K562 (cell line): ENCODE results near the gene NRCAM. TPM values are rescaled to one million over a fixed set of nuclear protein-coding genes. Genes with fewer than 3 reads are reported as not detected.

Source experiments
- ATAC-seq: fragments of 200-7000 bp; cut with Tn5 transposase; 3 replicates; pipeline ENCODE4 v1.9.1; 2020; ENCODE audit warnings: moderate library complexity
- BruUV-seq: library from RNA; stranded (reverse); fragments of 400-500 nt; replicated peaks from 2 replicates; lab custom pipeline; 2021; lab: Mats Ljungman, UMichigan
- CTCF ChIA-PET: fragments of 300-600 bp; formaldehyde crosslinking; extraction: SDS; loops from one replicate; lab custom pipeline; 2021; ENCODE audit warnings: low intra/inter-chr PET ratio; lab: Yijun Ruan, JAX
- POLR2A ChIA-PET: fragments of 300-600, 350-650 bp; sonication (Branson Sonifier 250); formaldehyde crosslinking; extraction: SDS; loops from one replicate; lab custom pipeline; 2021; ENCODE audit warnings: antibody characterized with exemption, inconsistent platforms; lab: Yijun Ruan, JAX
- DNase-seq, 4 experiments: peaks; one replicate each; pipeline versions ENCODE4 v3.0.0 to v3.0.0-alpha.2; 2011 to 2018; ENCODE audit warnings: low spot score in 3 of 4, mixed read lengths in 3 of 4; ENCODE audit errors: extremely low read depth in 1 of 4
- FAIRE-seq: peaks from 2 replicates; lab custom pipeline; 2011; peaks lifted over from hg19 to GRCh38; lab: Jason Lieb, UNC
- H2AFZ ChIP-seq: 2 replicates; pipeline ENCODE4 v1.6.0; 2011; ENCODE audit warnings: low read depth, low read length, control low read depth, inconsistent platforms
- H3K27ac ChIP-seq: fragments of 200-600 bp; 3 replicates; pipeline ENCODE4 v1.8.0; 2011; ENCODE audit warnings: low read depth, mild to moderate bottlenecking, control low read depth, inconsistent platforms, low read length, moderate library complexity, mixed read lengths; ENCODE audit errors: extremely low read depth
- H3K27me3 ChIP-seq, 2 experiments: fragments of 300-600 bp in 1 of 2; 2 replicates in 1 of 2; 3 replicates in 1 of 2; pipeline versions ENCODE4 v1.6.0 to v1.8.0; 2011; ENCODE audit warnings: inconsistent platforms in 2 of 2, low read length in 2 of 2, mild to moderate bottlenecking in 1 of 2, mixed read lengths in 1 of 2, moderate library complexity in 1 of 2; ENCODE audit not compliant: control insufficient read depth in 2 of 2, insufficient read depth in 2 of 2
- H3K36me3 ChIP-seq: fragments of 300-600 bp; 3 replicates; pipeline ENCODE4 v1.8.0; 2011; ENCODE audit warnings: mild to moderate bottlenecking, low read length, inconsistent platforms; ENCODE audit not compliant: control insufficient read depth, insufficient read depth
- H3K4me1 ChIP-seq, 2 experiments: fragments of 200-600 bp in 1 of 2; replicated peaks in 1 of 2; 2 replicates in 1 of 2; 3 replicates in 1 of 2; pipeline versions ENCODE4 v1.5.1 to v1.8.0; 2011; ENCODE audit warnings: inconsistent platforms in 2 of 2, low read length in 2 of 2, mild to moderate bottlenecking in 1 of 2, mixed read lengths in 1 of 2, moderate library complexity in 1 of 2; ENCODE audit not compliant: control insufficient read depth in 2 of 2, insufficient read depth in 2 of 2
- H3K4me2 ChIP-seq: 2 replicates; pipeline ENCODE4 v1.6.1; 2011; ENCODE audit warnings: low read length, control low read depth, inconsistent platforms, mixed read lengths; ENCODE audit not compliant: insufficient read depth
- H3K4me3 ChIP-seq: fragments of 200-600 bp; sonication (generic), shearing (Covaris generic); 2 replicates; pipeline ENCODE4 v1.5.1; 2016; ENCODE audit warnings: control low read depth, inconsistent platforms
- H3K79me2 ChIP-seq: fragments of 200-600 bp; 3 replicates; pipeline ENCODE4 v1.8.0; 2011; ENCODE audit warnings: low read length, inconsistent platforms; ENCODE audit not compliant: control insufficient read depth, insufficient read depth
- H3K9ac ChIP-seq, 2 experiments: 2 replicates each; pipeline versions ENCODE4 v1.6.0 to v1.6.1; 2011; ENCODE audit warnings: low read depth in 2 of 2, low read length in 2 of 2, control low read depth in 1 of 2, inconsistent platforms in 1 of 2, mild to moderate bottlenecking in 1 of 2, mixed read lengths in 1 of 2; ENCODE audit not compliant: insufficient read depth in 1 of 2
- H3K9me1 ChIP-seq: one replicate; pipeline ENCODE4 v1.6.0; 2011; ENCODE audit warnings: inconsistent platforms, mild to moderate bottlenecking, low read length, moderate library complexity; ENCODE audit not compliant: control insufficient read depth, insufficient read depth
- H3K9me3 ChIP-seq: replicated peaks from 2 replicates; pipeline ENCODE4 v1.5.1; 2011; ENCODE audit warnings: low read depth, low read length, inconsistent platforms; ENCODE audit not compliant: control insufficient read depth, insufficient read depth
- H4K20me1 ChIP-seq: replicated peaks from 2 replicates; pipeline ENCODE4 v1.6.1; 2011; ENCODE audit warnings: low read length, inconsistent platforms, mixed read lengths; ENCODE audit not compliant: control insufficient read depth, insufficient read depth
- FOXM1 ChIP-seq, 2 experiments: fragments of 450-650 bp in 1 of 2; sonication (generic) in 1 of 2; formaldehyde crosslinking in 1 of 2; IDR thresholded peaks; 2 replicates each; pipeline versions ENCODE4 v1.6.1 to v1.9.0; 2017 to 2022; ENCODE audit warnings: low read depth in 2 of 2, mild to moderate bottlenecking in 2 of 2, missing genetic modification reagents in 1 of 2, moderate library complexity in 1 of 2
- JUN ChIP-seq, 2 experiments: sonication (generic) in 1 of 2; formaldehyde crosslinking in 1 of 2; IDR thresholded peaks; 2 replicates each; pipeline versions ENCODE4 v1.6.1 to v1.8.0; 2012 to 2022; ENCODE audit warnings: borderline replicate concordance in 2 of 2, mild to moderate bottlenecking in 2 of 2, improper control_type of control experiment in 1 of 2, low read depth in 1 of 2, low read length in 1 of 2, missing genetic modification reagents in 1 of 2
- KDM4B ChIP-seq, 2 experiments: fragments of 450-650 bp in 1 of 2; sonication (generic) in 1 of 2; IDR thresholded peaks; 2 replicates each; pipeline ENCODE4 v1.6.1; 2016 to 2017; ENCODE audit warnings: borderline replicate concordance in 2 of 2, antibody characterized with exemption in 1 of 2, low read depth in 1 of 2, mild to moderate bottlenecking in 1 of 2
- PML ChIP-seq: IDR thresholded peaks from 2 replicates; pipeline ENCODE4 v1.6.1; 2012; ENCODE audit warnings: low read length, inconsistent platforms
- SMARCB1 ChIP-seq: IDR thresholded peaks from 2 replicates; pipeline ENCODE4 v1.6.1; 2011; ENCODE audit warnings: improper control_type of control experiment, low read depth; ENCODE audit not compliant: insufficient read length
- TEAD1 ChIP-seq, 2 experiments: fragments of 450-650 bp in 1 of 2; sonication (generic) in 1 of 2; formaldehyde crosslinking; IDR thresholded peaks; 2 replicates each; pipeline versions ENCODE4 v1.4.0 to v1.8.0; 2020 to 2022; ENCODE audit warnings: mild to moderate bottlenecking in 2 of 2, missing genetic modification reagents in 1 of 2
- WGBS: fragments of 100-300 bp; shearing (Covaris generic); methylation state at CpG from one replicate; pipeline ENCODE4 v1.1.6; 2016; ENCODE audit warnings: low coverage, mixed read lengths; ENCODE audit not compliant: insufficient coverage; ENCODE audit errors: missing lambda C conversion rate; 5-methylcytosine and 5-hydroxymethylcytosine counted together
- in situ Hi-C: fragments of 300-500 bp; cut with MboI; formaldehyde crosslinking; loops from 4 replicates; pipeline ENCODE4 v1.15.0; 2018; ENCODE audit warnings: inconsistent platforms, mixed read lengths
- intact Hi-C: fragments of 100-400 bp; cut with micrococcal nuclease; formaldehyde crosslinking; loops from 2 replicates; pipeline ENCODE4 v1.14.2; 2022
- polyA plus RNA-seq, 8 experiments: library from polyadenylated mRNA; depleted of rRNA in 4 of 8; stranded (reverse) in 5 of 8; unstranded in 3 of 8; fragments of >200 nt; fragmentation: Nextera tagmentation in 2 of 8; fragmentation: Illumina TruSeq in 1 of 8; extraction: Ambion mirVana in 2 of 8; extraction: Trizol in 1 of 8; gene quantifications; 2 replicates each; pipeline versions ENCODE4 v1.2.1 to v1.2.3, GENCODE V29; 2011 to 2014; ENCODE audit warnings: inconsistent platforms in 1 of 8, missing spikeins in 1 of 8
- total RNA-seq, 7 experiments: library from RNA; depleted of rRNA in 6 of 7; stranded (reverse); fragments of >200 nt in 6 of 7; fragmentation: Illumina TruSeq in 2 of 7; extraction: Trizol in 2 of 7; gene quantifications; 2 replicates each; pipeline versions ENCODE4 v1.2.1 to v1.2.3, GENCODE V29; 2011 to 2021; ENCODE audit warnings: low replicate concordance in 1 of 7
- TF ChIP-seq, protein P1 (sequence below), 2 experiments: fragments of 450-650 bp; IDR thresholded peaks; 2 replicates each; pipeline ENCODE4 v1.6.1; 2018; ENCODE audit warnings: mild to moderate bottlenecking in 2 of 2, low read depth in 1 of 2; ENCODE audit not compliant: partially characterized antibody in 2 of 2
- TF ChIP-seq, protein P2 (sequence below): fragments of 450-650 bp; IDR thresholded peaks from 2 replicates; pipeline ENCODE4 v1.6.1; 2017; ENCODE audit warnings: antibody characterized with exemption
- TF ChIP-seq, protein P3 (sequence below), 2 experiments: fragments of 150-350 bp in 1 of 2; IDR thresholded peaks; 2 replicates each; pipeline ENCODE4 v1.6.1; 2012 to 2016; ENCODE audit warnings: low read depth in 2 of 2, low read length in 2 of 2, mild to moderate bottlenecking in 1 of 2, moderate library complexity in 1 of 2

NRCAM gene
- total and polyA plus RNA-seq, 9 of the 15 experiments (the other 6 are each of a cell fraction or from before 2014, with no cell fraction given) = 0.03 to 0.54 (median 0.12) TPM; not detected in 1

DNA sequence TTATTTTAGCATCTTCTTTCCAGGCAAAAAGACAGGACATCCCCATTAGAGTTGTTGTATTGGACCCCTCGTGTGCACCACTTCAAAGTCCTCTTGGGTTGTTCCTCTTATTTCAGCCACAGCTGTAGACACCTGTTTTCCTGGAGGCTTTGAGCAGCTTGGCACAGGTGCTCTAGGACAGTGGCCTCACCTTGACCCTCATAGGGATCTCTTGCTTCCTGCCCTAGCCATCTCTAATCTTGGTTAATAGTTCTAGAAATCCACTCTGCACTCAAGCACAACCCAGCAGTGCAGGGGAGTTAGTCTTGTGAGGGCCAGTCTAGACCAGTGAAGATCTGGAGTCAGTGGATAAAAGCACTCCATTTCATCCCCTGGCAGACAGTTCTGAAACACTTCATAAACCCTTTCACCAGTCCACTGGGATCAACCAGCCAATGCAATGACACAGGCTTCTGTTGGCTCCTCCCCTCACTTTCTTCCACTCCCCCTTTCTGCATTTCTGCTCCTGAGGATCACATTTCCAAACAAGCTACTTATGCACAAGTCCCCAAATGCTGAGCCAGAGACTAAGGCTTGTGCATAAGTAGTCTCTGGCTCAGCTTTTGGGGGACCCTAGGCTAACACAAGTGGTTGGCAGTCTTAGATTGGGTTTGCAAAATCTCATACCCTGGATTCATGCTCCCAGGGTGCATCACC is 194.5 kb downstream of the NRCAM start:
- Histone ChIP-seq H3K9me3 (no peaks in the 10 kb centered on the region), H2AFZ (no peak overlapping the region), H3K4me2 (no peak overlapping the region), H3K36me3 (no peaks in the 10 kb centered on the region), H3K79me2 (no peaks in the 10 kb centered on the region), H3K27ac (no peak overlapping the region), H3K4me1 (no peaks in the 10 kb centered on the region; a peak in 1 of 5 replicates), H4K20me1 (no peaks in the 10 kb centered on the region), H3K9me1 (no peaks in the 10 kb centered on the region), H3K4me3 (no peak overlapping the region), H3K27me3 (0 out of 5 replicates have a peak, but pooled peaks cover 0 to 9% of the 10 kb centered on the region in 2 experiments), H3K9ac (no peak overlapping the region)
- in situ Hi-C loops (no loop called here), intact Hi-C loops (loop anchor here (10.0 kb wide), 1 partner anchor 77 kb away; no protein-coding TSS in a partner anchor)
- FAIRE-seq (no peak), DNase-seq (no peak), ATAC-seq (peak; percentile 68)
- 0% methylated on average over 1 of the region's 1 CpG for WGBS
- ChIA-PET CTCF (no interaction called here), POLR2A (interaction anchor here (0.6 to 1.6 kb wide), 3 partner anchors 9 to 226 kb away, joined by 3 to 6 read pairs (median 3); no protein-coding TSS in a partner anchor)
- no TSS peak for BruUV-seq
- TF ChIP-seq, protein P1, sequence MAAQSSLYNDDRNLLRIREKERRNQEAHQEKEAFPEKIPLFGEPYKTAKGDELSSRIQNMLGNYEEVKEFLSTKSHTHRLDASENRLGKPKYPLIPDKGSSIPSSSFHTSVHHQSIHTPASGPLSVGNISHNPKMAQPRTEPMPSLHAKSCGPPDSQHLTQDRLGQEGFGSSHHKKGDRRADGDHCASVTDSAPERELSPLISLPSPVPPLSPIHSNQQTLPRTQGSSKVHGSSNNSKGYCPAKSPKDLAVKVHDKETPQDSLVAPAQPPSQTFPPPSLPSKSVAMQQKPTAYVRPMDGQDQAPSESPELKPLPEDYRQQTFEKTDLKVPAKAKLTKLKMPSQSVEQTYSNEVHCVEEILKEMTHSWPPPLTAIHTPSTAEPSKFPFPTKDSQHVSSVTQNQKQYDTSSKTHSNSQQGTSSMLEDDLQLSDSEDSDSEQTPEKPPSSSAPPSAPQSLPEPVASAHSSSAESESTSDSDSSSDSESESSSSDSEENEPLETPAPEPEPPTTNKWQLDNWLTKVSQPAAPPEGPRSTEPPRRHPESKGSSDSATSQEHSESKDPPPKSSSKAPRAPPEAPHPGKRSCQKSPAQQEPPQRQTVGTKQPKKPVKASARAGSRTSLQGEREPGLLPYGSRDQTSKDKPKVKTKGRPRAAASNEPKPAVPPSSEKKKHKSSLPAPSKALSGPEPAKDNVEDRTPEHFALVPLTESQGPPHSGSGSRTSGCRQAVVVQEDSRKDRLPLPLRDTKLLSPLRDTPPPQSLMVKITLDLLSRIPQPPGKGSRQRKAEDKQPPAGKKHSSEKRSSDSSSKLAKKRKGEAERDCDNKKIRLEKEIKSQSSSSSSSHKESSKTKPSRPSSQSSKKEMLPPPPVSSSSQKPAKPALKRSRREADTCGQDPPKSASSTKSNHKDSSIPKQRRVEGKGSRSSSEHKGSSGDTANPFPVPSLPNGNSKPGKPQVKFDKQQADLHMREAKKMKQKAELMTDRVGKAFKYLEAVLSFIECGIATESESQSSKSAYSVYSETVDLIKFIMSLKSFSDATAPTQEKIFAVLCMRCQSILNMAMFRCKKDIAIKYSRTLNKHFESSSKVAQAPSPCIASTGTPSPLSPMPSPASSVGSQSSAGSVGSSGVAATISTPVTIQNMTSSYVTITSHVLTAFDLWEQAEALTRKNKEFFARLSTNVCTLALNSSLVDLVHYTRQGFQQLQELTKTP (IDR thresholded peaks at IDR 0.05; ENCODE audit: low read depth in 1 of 2, partially characterized antibody in 2 of 2) = no peak
- TF ChIP-seq SMARCB1 (no peak), KDM4B (IDR thresholded peaks at IDR 0.05; ENCODE audit: borderline replicate concordance in 2 of 2, low read depth in 1 of 2) (no peak), JUN (IDR thresholded peaks at IDR 0.05; ENCODE audit: borderline replicate concordance, low read depth, low read length) (no peak), JUN (CRISPR knock-in tag; IDR thresholded peaks at IDR 0.05; ENCODE audit: borderline replicate concordance) (no peak), PML (no peak), FOXM1 (IDR thresholded peaks at IDR 0.05; ENCODE audit: low read depth) (no peak), FOXM1 (CRISPR knock-in tag; IDR thresholded peaks at IDR 0.05; ENCODE audit: low read depth) (no peak), TEAD1 (CRISPR knock-in tag; IDR thresholded peaks at IDR 0.05) (no peak)
- TF ChIP-seq, protein P2, sequence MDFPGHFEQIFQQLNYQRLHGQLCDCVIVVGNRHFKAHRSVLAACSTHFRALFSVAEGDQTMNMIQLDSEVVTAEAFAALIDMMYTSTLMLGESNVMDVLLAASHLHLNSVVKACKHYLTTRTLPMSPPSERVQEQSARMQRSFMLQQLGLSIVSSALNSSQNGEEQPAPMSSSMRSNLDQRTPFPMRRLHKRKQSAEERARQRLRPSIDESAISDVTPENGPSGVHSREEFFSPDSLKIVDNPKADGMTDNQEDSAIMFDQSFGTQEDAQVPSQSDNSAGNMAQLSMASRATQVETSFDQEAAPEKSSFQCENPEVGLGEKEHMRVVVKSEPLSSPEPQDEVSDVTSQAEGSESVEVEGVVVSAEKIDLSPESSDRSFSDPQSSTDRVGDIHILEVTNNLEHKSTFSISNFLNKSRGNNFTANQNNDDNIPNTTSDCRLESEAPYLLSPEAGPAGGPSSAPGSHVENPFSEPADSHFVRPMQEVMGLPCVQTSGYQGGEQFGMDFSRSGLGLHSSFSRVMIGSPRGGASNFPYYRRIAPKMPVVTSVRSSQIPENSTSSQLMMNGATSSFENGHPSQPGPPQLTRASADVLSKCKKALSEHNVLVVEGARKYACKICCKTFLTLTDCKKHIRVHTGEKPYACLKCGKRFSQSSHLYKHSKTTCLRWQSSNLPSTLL = no peak
- TF ChIP-seq, protein P3, sequence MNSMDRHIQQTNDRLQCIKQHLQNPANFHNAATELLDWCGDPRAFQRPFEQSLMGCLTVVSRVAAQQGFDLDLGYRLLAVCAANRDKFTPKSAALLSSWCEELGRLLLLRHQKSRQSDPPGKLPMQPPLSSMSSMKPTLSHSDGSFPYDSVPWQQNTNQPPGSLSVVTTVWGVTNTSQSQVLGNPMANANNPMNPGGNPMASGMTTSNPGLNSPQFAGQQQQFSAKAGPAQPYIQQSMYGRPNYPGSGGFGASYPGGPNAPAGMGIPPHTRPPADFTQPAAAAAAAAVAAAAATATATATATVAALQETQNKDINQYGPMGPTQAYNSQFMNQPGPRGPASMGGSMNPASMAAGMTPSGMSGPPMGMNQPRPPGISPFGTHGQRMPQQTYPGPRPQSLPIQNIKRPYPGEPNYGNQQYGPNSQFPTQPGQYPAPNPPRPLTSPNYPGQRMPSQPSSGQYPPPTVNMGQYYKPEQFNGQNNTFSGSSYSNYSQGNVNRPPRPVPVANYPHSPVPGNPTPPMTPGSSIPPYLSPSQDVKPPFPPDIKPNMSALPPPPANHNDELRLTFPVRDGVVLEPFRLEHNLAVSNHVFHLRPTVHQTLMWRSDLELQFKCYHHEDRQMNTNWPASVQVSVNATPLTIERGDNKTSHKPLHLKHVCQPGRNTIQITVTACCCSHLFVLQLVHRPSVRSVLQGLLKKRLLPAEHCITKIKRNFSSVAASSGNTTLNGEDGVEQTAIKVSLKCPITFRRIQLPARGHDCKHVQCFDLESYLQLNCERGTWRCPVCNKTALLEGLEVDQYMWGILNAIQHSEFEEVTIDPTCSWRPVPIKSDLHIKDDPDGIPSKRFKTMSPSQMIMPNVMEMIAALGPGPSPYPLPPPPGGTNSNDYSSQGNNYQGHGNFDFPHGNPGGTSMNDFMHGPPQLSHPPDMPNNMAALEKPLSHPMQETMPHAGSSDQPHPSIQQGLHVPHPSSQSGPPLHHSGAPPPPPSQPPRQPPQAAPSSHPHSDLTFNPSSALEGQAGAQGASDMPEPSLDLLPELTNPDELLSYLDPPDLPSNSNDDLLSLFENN (IDR thresholded peaks at IDR 0.05; ENCODE audit: low read depth in 2 of 2, low read length in 2 of 2) = no peak
